Lower leg skin (tissue), 3 donors: ENCODE results near the gene BRD4.

Source experiments
- CTCF ChIP-seq, 3 donors: fragments of 450-650 bp; IDR thresholded peaks; one replicate each; pipeline ENCODE4 v1.5.1; 2016; ENCODE audit warnings: antibody characterized with exemption in 3 of 3, mild to moderate bottlenecking in 3 of 3, moderate library complexity in 2 of 3
- POLR2A ChIP-seq, 2 donors: fragments of 450-650 bp; IDR thresholded peaks; one replicate each; pipeline ENCODE4 v1.6.1; 2016 to 2017; ENCODE audit warnings: antibody characterized with exemption in 2 of 2, mild to moderate bottlenecking in 1 of 2, moderate library complexity in 1 of 2

GRCh38 chr19:15291089-15291488 lies 41.2 kb downstream of the BRD4 start:
- TF ChIP-seq CTCF (IDR thresholded peaks at IDR 0.05) (no peak), POLR2A (IDR thresholded peaks at IDR 0.05) (no peak)
